ENCODE data around the gene APBA1.

DNA sequence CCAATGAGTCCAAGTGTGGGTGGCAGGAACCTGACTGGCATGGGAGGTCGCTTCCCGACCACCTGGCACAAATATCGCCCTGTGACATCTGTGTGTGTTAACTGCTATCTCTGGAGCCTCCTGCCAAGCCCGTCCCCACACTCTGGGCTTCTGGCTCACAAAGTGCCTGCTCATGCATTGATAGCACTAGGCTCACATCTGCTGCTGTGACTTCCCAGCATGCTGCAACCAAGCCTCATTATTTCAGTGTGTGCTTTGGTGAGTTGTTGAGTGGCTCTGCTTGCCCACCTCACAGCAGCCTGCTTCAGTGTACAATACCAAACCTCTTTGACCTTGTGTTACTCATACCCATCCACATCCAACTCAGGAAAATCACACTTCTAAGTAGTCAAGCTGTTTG is 139.8 kb downstream of the APBA1 start:
- no peak for TF ChIP-seq POLR2A (IDR thresholded peaks at IDR 0.05; ENCODE audit: low read depth, low read length)
- no peak for TF ChIP-seq TAF1 (IDR thresholded peaks at IDR 0.05; ENCODE audit: low read depth, low read length)
- no peak for TF ChIP-seq POLR2AphosphoS5 (IDR thresholded peaks at IDR 0.05; ENCODE audit: low read depth, low read length)
- no peak for TF ChIP-seq POU2F2 (IDR thresholded peaks at IDR 0.05; ENCODE audit: low read depth, low read length)
- no peak for TF ChIP-seq SPI1 (IDR thresholded peaks at IDR 0.05; ENCODE audit: low read depth, low read length)
